NCI-H345 treated with DMSO at 0.1 percent for 48 hours (cell line): ENCODE data around the gene CACNA1G.

ENCODE experiments used
- DNase-seq: peaks from one replicate; lab custom pipeline; 2025; ENCODE audit not compliant: unreplicated experiment; lab: John Stamatoyannopoulos, UW

Gene CACNA1G

GRCh38 chr17:50564916-50565315 lies 4.4 kb downstream of the CACNA1G start:
- DNase-seq, result no peak

GRCh38 chr17:50565402-50566350 lies 5.2 kb downstream of the CACNA1G start:
- no peak for DNase-seq

DNA sequence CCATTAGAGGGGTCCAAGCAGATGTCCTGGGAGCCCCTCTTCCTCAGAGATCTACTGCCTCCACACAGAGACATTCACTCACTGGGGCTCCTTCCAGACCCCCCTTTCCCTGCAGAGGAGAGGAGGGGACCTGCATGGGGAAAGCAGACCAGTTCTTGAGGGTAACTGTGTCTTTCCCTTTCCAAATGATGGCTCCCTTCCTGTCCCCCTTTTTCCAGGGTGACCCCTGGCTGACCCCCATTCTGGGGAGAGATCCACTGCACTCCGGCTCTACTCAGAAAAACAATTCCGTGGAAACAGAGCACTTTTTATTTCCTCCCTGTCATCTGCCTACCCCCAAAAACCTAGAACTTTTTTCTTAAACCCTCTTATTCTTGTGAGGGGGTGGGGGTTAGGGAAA lies 6.4 kb downstream of the CACNA1G start:
- DNase-seq, result no peak

- no peak for DNase-seq
Observed at GRCh38 chr17:50568659-50569058, 8.1 kb downstream of the CACNA1G start.

DNA sequence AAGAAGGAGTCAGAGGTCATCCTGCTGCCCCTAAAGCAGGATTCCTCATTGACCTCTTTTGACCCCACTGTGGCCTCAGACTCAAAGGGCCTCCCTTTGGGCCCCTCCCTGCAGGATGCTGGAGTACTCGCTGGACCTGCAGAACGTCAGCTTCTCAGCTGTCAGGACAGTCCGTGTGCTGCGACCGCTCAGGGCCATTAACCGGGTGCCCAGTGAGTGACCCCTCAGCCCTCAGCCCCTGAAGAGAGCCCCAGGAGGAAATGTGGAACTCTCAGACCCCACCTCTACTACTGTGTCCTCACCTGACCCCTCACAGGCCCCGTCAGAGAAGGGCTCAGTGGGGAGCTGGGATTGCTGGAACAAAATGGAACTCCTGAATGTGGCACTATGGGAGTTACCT lies 9.1 kb downstream of the CACNA1G start:
- no peak for DNase-seq

- DNase-seq, result no peak
Observed at GRCh38 chr17:50570032-50570431, 9.5 kb downstream of the CACNA1G start.

GRCh38 chr17:50570528-50570927 lies 10.0 kb downstream of the CACNA1G start:
- DNase-seq, result no peak

GRCh38 chr17:50571681-50572080 lies 11.2 kb downstream of the CACNA1G start:
- DNase-seq, result no peak

DNA sequence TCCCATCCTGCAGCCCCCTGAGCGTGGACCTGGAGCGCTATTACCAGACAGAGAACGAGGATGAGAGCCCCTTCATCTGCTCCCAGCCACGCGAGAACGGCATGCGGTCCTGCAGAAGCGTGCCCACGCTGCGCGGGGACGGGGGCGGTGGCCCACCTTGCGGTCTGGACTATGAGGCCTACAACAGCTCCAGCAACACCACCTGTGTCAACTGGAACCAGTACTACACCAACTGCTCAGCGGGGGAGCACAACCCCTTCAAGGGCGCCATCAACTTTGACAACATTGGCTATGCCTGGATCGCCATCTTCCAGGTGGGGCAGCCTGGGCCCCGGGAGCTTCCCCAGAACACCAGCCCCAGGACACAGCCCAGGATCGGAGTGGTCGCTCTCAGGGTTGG lies 12.0 kb downstream of the CACNA1G start:
- no peak for DNase-seq

- DNase-seq, result no peak
Observed at GRCh38 chr17:50573866-50574611, 13.5 kb downstream of the CACNA1G start.

DNA sequence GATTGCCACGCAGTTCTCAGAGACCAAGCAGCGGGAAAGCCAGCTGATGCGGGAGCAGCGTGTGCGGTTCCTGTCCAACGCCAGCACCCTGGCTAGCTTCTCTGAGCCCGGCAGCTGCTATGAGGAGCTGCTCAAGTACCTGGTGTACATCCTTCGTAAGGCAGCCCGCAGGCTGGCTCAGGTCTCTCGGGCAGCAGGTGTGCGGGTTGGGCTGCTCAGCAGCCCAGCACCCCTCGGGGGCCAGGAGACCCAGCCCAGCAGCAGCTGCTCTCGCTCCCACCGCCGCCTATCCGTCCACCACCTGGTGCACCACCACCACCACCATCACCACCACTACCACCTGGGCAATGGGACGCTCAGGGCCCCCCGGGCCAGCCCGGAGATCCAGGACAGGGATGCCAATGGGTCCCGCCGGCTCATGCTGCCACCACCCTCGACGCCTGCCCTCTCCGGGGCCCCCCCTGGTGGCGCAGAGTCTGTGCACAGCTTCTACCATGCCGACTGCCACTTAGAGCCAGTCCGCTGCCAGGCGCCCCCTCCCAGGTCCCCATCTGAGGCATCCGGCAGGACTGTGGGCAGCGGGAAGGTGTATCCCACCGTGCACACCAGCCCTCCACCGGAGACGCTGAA lies 15.2 kb downstream of the CACNA1G start:
- DNase-seq, result no peak

GRCh38 chr17:50576864-50577263 lies 16.3 kb downstream of the CACNA1G start:
- DNase-seq, result no peak

GRCh38 chr17:50577451-50577954 lies 17.0 kb downstream of the CACNA1G start:
- no peak for DNase-seq

DNA sequence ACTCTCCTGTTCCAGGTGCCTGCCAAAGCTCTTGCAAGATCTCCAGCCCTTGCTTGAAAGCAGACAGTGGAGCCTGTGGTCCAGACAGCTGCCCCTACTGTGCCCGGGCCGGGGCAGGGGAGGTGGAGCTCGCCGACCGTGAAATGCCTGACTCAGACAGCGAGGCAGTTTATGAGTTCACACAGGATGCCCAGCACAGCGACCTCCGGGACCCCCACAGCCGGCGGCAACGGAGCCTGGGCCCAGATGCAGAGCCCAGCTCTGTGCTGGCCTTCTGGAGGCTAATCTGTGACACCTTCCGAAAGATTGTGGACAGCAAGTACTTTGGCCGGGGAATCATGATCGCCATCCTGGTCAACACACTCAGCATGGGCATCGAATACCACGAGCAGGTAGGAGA lies 17.7 kb downstream of the CACNA1G start:
- no peak for DNase-seq

DNA sequence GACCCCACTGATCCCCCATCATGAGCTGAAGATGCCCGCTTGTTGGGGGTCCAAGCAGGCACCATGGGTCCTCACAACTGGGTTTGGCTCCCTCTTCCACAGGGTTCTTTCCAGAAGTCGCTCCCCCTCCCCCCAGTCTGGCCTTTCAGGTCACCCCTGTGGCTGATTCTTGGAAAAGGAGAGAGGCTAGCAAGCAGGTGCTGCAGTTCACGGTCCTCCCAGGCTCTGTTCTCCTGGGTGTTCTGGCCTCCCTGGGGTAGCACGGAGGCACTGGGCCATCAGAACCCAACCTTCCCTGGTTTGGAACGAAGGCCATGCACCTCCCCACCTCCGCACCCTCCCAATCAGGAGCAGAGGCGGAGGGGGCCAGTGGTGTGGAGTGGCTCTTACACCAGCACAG lies 18.9 kb downstream of the CACNA1G start:
- no peak for DNase-seq

GRCh38 chr17:50580646-50581045 lies 20.1 kb downstream of the CACNA1G start:
- no peak for DNase-seq

- DNase-seq, result no peak
Observed at GRCh38 chr17:50581316-50581715, 20.8 kb downstream of the CACNA1G start.

- no peak for DNase-seq
Observed at GRCh38 chr17:50582741-50583140, 22.2 kb downstream of the CACNA1G start.

- DNase-seq, result no peak
Observed at GRCh38 chr17:50583641-50584040, 23.1 kb downstream of the CACNA1G start.

DNA sequence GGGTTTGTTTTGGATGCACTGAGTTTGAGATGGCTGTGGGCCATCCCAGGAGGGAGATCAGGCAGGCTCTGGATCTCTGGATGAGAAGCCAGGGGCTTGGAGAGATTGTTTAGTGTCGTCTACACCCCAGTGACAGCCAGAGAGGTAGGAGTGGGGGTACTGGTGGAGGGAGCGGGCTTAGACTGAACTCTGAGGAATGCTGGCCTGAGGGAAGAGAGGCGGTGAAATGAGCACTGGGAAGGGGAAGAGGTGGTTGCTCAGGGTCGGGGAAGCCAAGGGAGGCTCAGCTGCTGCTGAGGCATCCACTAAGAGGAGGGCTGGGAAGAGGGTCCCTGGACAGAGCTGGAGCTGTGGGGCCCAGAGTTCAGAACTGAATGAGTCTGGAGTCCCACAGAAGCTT lies 23.6 kb downstream of the CACNA1G start:
- DNase-seq, result no peak

- DNase-seq, result no peak
Observed at GRCh38 chr17:50584749-50585148, 24.2 kb downstream of the CACNA1G start.

DNA sequence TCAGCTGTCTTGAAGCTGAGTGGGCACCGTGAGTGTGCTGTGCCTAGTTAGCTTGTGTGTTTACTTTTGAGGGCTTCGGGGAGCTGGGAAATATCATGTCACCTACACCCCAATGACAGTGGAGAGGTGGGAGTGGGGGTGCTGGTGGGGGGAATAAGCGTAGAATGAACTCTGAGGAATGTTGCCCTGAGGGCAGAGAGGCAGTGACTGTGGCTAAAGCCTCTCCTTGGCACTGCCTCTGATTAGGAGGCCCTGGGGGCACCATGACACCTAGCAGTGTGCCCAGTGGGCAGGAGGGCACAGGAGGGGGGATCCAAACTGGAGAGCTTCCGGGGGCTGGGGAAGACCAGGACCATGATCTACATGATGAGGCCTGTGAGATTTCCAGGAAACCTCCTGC lies 24.8 kb downstream of the CACNA1G start:
- DNase-seq, result no peak
